H9 (cell line): ENCODE data around the gene GGCT. TPM values are rescaled to one million over a fixed set of nuclear protein-coding genes. Genes with fewer than 3 reads are reported as not detected.
A peak's percentile ranks its signal among the peaks of the same experiment; 100 is the strongest.

Experiments used
- DNase-seq: peaks from one replicate; pipeline ENCODE4 v3.0.0-alpha.2; 2017
- H2AFZ ChIP-seq: one replicate; pipeline ENCODE4 v1.6.1; 2013; ENCODE audit warnings: mild to moderate bottlenecking, low read length, control low read depth, moderate library complexity
- H2AK5ac ChIP-seq: 2 replicates; pipeline ENCODE4 v1.6.1; 2013; ENCODE audit warnings: low read length, control low read depth, mixed read lengths; ENCODE audit not compliant: insufficient read length
- H2BK120ac ChIP-seq: one replicate; pipeline ENCODE4 v1.6.1; 2013; ENCODE audit warnings: low read depth, mild to moderate bottlenecking, low read length, control low read depth, inconsistent platforms; ENCODE audit not compliant: poor library complexity, severe bottlenecking
- H2BK12ac ChIP-seq: 2 replicates; pipeline ENCODE4 v1.6.1; 2013; ENCODE audit warnings: low read length, control low read depth, mixed read lengths, low read depth; ENCODE audit not compliant: insufficient read length
- H2BK15ac ChIP-seq: 2 replicates; pipeline ENCODE4 v1.6.1; 2013; ENCODE audit warnings: low read depth, low read length, control low read depth
- H2BK20ac ChIP-seq: one replicate; pipeline ENCODE4 v1.6.1; 2013; ENCODE audit warnings: low read depth, mild to moderate bottlenecking, low read length, control low read depth, inconsistent platforms; ENCODE audit not compliant: poor library complexity, severe bottlenecking
- H2BK5ac ChIP-seq: 2 replicates; pipeline ENCODE4 v1.6.1; 2013; ENCODE audit warnings: low read length, control low read depth, mixed read lengths; ENCODE audit not compliant: insufficient read length
- H3K14ac ChIP-seq: 2 replicates; pipeline ENCODE4 v1.6.1; 2013; ENCODE audit warnings: low read length, control low read depth; ENCODE audit not compliant: insufficient read depth
- H3K18ac ChIP-seq: 2 replicates; pipeline ENCODE4 v1.6.1; 2013; ENCODE audit warnings: low read depth, mild to moderate bottlenecking, mixed read lengths, low read length, control low read depth; ENCODE audit not compliant: insufficient read length
- H3K23ac ChIP-seq: 2 replicates; pipeline ENCODE4 v1.6.1; 2013; ENCODE audit warnings: low read length, control low read depth, mixed read lengths, low read depth; ENCODE audit not compliant: insufficient read length
- H3K23me2 ChIP-seq: 2 replicates; pipeline ENCODE4 v1.6.1; 2013; ENCODE audit warnings: low read depth, mild to moderate bottlenecking, mixed read lengths, low read length, control low read depth; ENCODE audit not compliant: insufficient read length, poor library complexity, severe bottlenecking
- H3K27ac ChIP-seq: 2 replicates; pipeline ENCODE4 v1.5.1; 2013; ENCODE audit warnings: low read length, control low read depth, mixed read lengths, low read depth; ENCODE audit not compliant: insufficient read length
- H3K27me3 ChIP-seq: 2 replicates; pipeline ENCODE4 v1.6.1; 2013; ENCODE audit warnings: low read length, control low read depth, inconsistent platforms; ENCODE audit not compliant: insufficient read depth
- H3K4ac ChIP-seq: 2 replicates; pipeline ENCODE4 v1.6.1; 2013; ENCODE audit warnings: low read depth, mild to moderate bottlenecking, control low read depth, inconsistent platforms, low read length, moderate library complexity
- H3K4me1 ChIP-seq: 2 replicates; pipeline ENCODE4 v1.6.1; 2013; ENCODE audit warnings: low read length, control low read depth, inconsistent platforms; ENCODE audit not compliant: insufficient read depth
- H3K4me2 ChIP-seq: 2 replicates; pipeline ENCODE4 v1.6.1; 2013; ENCODE audit warnings: low read length, control low read depth, mixed read lengths; ENCODE audit not compliant: insufficient read length, insufficient read depth
- H3K56ac ChIP-seq: 2 replicates; pipeline ENCODE4 v1.6.1; 2013; ENCODE audit warnings: low read depth, mild to moderate bottlenecking, mixed read lengths, low read length, control low read depth; ENCODE audit not compliant: insufficient read length
- H3K79me1 ChIP-seq: 2 replicates; pipeline ENCODE4 v1.6.1; 2013; ENCODE audit warnings: low read depth, mild to moderate bottlenecking, moderate library complexity, low read length, control low read depth, inconsistent platforms; ENCODE audit not compliant: insufficient read depth, poor library complexity, severe bottlenecking
- H3K79me2 ChIP-seq: 2 replicates; pipeline ENCODE4 v1.6.1; 2013; ENCODE audit warnings: low read length, control low read depth, inconsistent platforms; ENCODE audit not compliant: insufficient read depth
- H3K9ac ChIP-seq: 2 replicates; pipeline ENCODE4 v1.6.1; 2013; ENCODE audit warnings: low read length, control low read depth, mixed read lengths; ENCODE audit not compliant: insufficient read length; ENCODE audit errors: extremely low read depth
- H3K9me3 ChIP-seq: one replicate; pipeline ENCODE4 v1.6.1; 2013; ENCODE audit warnings: low read depth, low read length, inconsistent platforms; ENCODE audit not compliant: control insufficient read depth
- H3T11ph ChIP-seq: one replicate; pipeline ENCODE4 v1.6.1; 2013; ENCODE audit warnings: mild to moderate bottlenecking, low read length, control low read depth, inconsistent platforms
- H4K20me1 ChIP-seq: one replicate; pipeline ENCODE4 v1.6.1; 2013; ENCODE audit not compliant: control insufficient read depth, insufficient read length, insufficient read depth
- H4K5ac ChIP-seq: 2 replicates; pipeline ENCODE4 v1.6.1; 2013; ENCODE audit warnings: low read depth, mild to moderate bottlenecking, mixed read lengths, low read length, control low read depth; ENCODE audit not compliant: insufficient read length
- H4K8ac ChIP-seq: replicated peaks from 2 replicates; pipeline ENCODE4 v1.6.1; 2013; ENCODE audit warnings: low read length, control low read depth, mixed read lengths, low read depth; ENCODE audit not compliant: insufficient read length
- H4K91ac ChIP-seq: 2 replicates; pipeline ENCODE4 v1.6.1; 2013; ENCODE audit warnings: low read depth, mild to moderate bottlenecking, moderate library complexity, mixed read lengths, low read length, control low read depth; ENCODE audit not compliant: insufficient read length
- H3K27ac Mint-ChIP-seq, 3 experiments: 2 replicates in 2 of 3; 3 replicates in 1 of 3; pipeline ENCODE4 v1.8.0; 2020 to 2021; ENCODE audit warnings: mixed read lengths in 3 of 3, mild to moderate bottlenecking in 1 of 3, moderate library complexity in 1 of 3
- H3K27me3 Mint-ChIP-seq: 2 replicates; pipeline ENCODE4 v1.8.0; 2021; ENCODE audit warnings: low read depth, mild to moderate bottlenecking, moderate library complexity, mixed read lengths
- H3K36me3 Mint-ChIP-seq, 3 experiments: 2 replicates in 2 of 3; 3 replicates in 1 of 3; pipeline ENCODE4 v1.8.0; 2020 to 2021; ENCODE audit warnings: low read depth in 3 of 3, mixed read lengths in 3 of 3; ENCODE audit not compliant: insufficient read depth in 1 of 3
- H3K4me1 Mint-ChIP-seq, 2 experiments: 2 replicates each; pipeline ENCODE4 v1.8.0; 2020; ENCODE audit warnings: mixed read lengths in 2 of 2
- H3K4me3 Mint-ChIP-seq, 2 experiments: 2 replicates in 1 of 2; 3 replicates in 1 of 2; pipeline ENCODE4 v1.8.0; 2020 to 2021; ENCODE audit warnings: mild to moderate bottlenecking in 2 of 2, mixed read lengths in 2 of 2, moderate library complexity in 1 of 2
- H3K9me3 Mint-ChIP-seq, 2 experiments: 2 replicates in 1 of 2; 3 replicates in 1 of 2; pipeline ENCODE4 v1.8.0; 2020; ENCODE audit warnings: mild to moderate bottlenecking in 2 of 2, mixed read lengths in 2 of 2, moderate library complexity in 1 of 2
- CTCF ChIP-seq: fragments of 200-600 bp; sonication (generic); conservative IDR thresholded peaks from 3 replicates; pipeline ENCODE4 v1.8.0; 2021; ENCODE audit warnings: antibody characterized with exemption, mild to moderate bottlenecking
- WGBS: extraction: QIAGEN DNeasy Blood & Tissue Kit; methylation state at CpG from one replicate; pipeline ENCODE4 v1.1.7; 2013; ENCODE audit warnings: missing lambda C conversion rate, low lambda C conversion rate, mixed read lengths; ENCODE audit not compliant: insufficient read length; ENCODE audit errors: extremely low coverage; 5-methylcytosine and 5-hydroxymethylcytosine counted together
- total RNA-seq: library from RNA; stranded (reverse); gene quantifications from 2 replicates; pipeline ENCODE4 v1.2.1, GENCODE V29; 2021

Gene GGCT
- total RNA-seq, 1 experiment from 2014 or later, result 84.9 TPM

GRCh38 chr7:30476459-30477145 is 28.0 kb downstream of the GGCT start:
- no peak overlapping the region for H3K4me2 ChIP-seq
- peaks cover 11% of the 10 kb centered on the region for H3K23me2 ChIP-seq
- no peak overlapping the region for H2AFZ ChIP-seq
- no peaks in the 10 kb centered on the region for H3K27me3 ChIP-seq
- peak overlapping the region; percentile 25 for H4K5ac ChIP-seq
- H2BK12ac ChIP-seq, result no peak overlapping the region
- no peak for DNase-seq
- no peak overlapping the region for H2BK120ac ChIP-seq
- H3T11ph ChIP-seq, result no peak overlapping the region
- no peak overlapping the region; a peak in 1 of 7 replicates for H3K27ac Mint-ChIP-seq
- H3K4me1 ChIP-seq, result no peaks in the 10 kb centered on the region
- peak overlapping the region; percentile 81 for H2AK5ac ChIP-seq
- no CpG with 5 or more reads among the region's 10 CpGs for WGBS
- no peaks in the 10 kb centered on the region for H4K20me1 ChIP-seq
- no peak overlapping the region for H3K27ac ChIP-seq
- no peak overlapping the region for H2BK20ac ChIP-seq
- H4K8ac ChIP-seq, result no peak overlapping the region
- H3K4me3 Mint-ChIP-seq, result no peak overlapping the region
- H3K56ac ChIP-seq, result no peak overlapping the region
- TF ChIP-seq CTCF, result no peak
- no peak overlapping the region for H2BK5ac ChIP-seq
- H3K9me3 ChIP-seq, result no peaks in the 10 kb centered on the region
- no peak overlapping the region for H2BK15ac ChIP-seq
- no peak overlapping the region for H3K18ac ChIP-seq
- no peaks in the 10 kb centered on the region for H3K9me3 Mint-ChIP-seq
- no peak overlapping the region for H4K91ac ChIP-seq
- H3K9ac ChIP-seq, result no peak overlapping the region
- no peak overlapping the region for H3K4ac ChIP-seq
- no peak overlapping the region for H3K23ac ChIP-seq
- peaks cover 9 to 11% of the 10 kb centered on the region in 2 experiments; a peak in 3 of 4 replicates for H3K4me1 Mint-ChIP-seq
- no peaks in the 10 kb centered on the region for H3K79me1 ChIP-seq
- peaks cover 22% of the 10 kb centered on the region for H3K27me3 Mint-ChIP-seq
- H3K36me3 Mint-ChIP-seq, result no peaks in the 10 kb centered on the region; a peak in 2 of 7 replicates
- no peak overlapping the region for H3K14ac ChIP-seq
- no peaks in the 10 kb centered on the region for H3K79me2 ChIP-seq
